ENCODE data around the gene PDIA5.
"Not testable (repeated sequence)": the region's sequence is repeated elsewhere in the genome, so short reads cannot be mapped to it uniquely, and the experiment has no call there.

The PDIA5 gene

DNA sequence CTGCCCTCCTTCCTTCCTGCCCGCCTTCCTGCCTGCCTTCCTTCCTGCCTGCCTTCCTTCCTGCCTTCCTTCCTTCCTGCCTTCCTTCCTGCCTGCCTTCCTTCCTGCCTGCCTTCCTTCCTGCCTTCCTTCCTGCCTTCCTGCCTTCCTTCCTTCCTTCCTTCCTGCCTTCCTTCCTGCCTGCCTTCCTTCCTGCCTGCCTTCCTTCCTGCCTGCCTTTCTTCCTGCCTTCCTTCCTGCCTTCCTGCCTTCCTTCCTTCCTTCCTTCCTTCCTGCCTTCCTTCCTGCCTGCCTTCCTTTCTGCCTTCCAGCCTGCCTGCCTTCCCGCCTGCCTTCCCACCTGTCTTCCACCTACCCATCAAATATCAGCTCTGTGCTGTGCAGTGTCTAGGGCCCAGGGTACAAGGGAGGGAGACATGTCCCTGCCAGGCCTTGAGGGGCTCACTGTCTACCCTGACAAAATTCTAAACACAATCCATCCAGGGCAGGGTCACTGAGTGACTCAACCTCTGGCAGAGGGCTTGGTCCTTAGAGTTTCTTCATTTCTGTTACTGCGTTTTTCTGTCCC, 85.1 kb downstream of the PDIA5 start:
- not testable (repeated sequence) for DNase-seq

DNA sequence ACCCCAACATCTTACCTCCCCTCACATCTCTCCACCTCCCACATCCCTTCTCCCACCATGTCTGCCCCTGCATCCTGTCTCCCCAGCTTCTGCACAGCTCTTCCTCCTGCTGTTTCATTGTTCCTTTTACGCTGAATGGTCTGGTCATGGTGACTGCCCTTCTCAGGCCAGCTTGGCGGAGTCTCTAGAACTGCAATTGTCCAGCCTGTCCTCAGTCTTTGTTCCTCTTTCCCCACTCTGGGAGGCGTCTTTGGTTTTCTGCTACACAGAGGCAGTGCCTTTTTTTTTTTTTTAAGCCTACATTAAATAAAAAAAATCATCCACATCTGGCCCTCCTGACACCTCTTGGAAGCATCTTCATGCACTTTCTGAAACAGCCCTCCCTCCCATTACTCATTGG, 85.9 kb downstream of the PDIA5 start:
- DNase-seq: peak; percentile 50

DNA sequence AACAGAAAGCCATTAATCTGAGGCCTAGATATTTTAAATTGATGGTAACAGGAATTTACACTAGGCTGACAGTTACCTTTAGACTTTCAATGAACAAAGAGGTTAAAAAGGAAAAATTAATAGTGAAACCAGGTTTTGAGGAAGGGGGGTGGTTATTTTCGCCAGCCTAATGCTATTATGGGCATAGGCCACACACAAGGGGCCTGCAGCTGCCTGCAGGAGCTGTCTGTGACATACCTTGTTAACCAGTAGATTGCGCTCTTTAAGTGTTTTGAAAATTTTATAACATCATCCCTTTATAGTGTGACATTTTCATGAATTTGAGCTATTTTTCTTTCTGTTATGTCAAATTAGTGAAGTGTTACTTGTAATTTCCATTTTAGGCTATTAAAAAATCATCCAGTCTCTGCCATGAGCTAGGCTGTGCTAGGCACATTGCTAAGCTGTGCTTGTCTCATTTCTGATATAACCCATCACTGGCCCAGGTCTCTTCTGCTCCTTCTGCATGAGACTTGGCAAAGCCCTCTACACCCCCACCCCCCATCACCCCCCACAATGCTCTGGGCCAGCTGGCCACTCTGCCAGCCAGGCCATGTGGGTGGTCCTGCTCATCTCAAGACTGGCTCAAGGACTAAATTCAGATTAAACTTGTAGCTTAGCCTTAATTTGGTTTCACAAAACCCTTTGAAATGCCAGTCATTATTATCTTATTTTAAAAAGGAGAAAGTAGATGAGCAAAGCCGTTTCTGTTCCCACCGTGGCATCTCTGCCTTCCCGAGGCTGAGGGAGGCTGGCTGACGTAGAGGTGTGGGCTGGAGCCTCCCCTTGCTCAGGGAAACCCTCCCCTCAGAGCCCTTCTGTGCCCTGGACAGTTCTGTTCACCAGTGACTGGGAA, 86.5 kb downstream of the PDIA5 start:
- peak; percentile 38 for DNase-seq

DNA sequence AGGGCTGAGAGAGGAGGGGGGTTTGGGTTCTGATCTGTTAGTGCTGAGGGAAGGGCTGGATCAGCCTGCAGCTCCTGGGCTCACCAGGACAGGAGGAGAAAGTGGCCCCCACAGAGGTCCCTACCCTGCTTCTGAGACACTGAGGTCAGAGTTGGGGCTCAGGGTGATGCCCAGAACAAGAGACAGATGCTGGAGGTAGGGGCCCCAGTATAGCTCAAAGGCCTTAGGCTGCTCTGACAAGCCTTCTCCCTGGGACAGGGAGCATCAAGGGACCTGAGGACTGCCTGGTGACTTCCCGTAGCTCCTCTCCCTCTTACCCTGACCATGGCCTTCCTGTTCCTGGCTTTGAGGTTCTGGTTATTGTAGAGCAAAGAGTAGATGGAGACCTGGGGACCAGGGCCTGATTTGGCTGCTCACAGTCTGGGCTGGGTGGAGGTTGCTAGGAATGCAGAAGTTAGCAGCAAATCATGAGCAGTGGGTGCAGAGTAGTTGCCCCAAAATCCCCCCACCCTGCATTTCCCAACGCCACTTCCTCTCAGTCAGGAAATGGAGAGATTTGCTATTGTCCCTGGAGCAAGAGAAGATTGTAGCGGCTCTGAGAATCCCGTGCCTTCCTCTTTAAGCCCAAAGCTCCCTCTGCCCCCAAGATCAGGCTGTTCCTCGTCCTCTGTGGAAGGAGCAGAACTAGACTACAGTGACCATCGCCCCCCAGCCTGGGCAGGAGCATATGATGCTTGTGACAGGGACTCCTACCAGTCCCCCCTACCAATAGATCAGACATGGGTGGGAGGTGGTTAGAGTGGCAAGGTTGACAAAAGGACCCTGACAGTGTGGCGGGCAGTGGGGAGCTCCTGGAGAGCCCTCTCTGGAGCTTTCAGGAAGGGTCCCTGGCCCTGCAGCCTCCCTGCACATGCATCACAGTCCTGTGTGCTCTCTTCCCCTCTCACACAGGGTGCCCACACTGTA, 87.5 kb downstream of the PDIA5 start:
- peak; percentile 31 for DNase-seq

DNA sequence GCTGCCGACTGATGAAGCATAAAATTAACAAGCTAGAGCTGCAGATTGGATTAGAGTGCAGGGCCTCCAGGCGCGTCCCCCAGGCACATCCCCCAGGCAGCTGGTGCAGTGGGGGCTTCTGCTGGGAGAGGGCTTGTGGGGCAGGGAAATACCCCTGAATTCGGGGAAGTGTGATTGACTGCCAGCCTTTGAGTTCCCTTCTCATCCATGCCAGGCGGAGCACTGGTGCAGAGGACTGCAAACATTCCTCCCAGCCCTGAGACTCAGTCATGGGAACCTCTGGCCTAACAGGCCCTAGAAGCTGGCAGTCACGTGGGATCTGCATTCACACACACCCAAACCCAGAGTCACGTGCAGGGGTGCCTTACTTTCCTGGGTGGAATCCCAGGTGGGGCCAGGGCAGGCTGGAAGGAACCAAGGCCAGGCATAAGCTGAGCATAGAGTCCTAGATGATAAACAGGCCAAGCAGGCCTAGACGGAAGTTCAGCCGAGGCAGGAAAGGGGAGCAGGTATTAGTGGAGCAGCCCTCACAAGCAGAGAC, 88.7 kb downstream of the PDIA5 start:
- no peak for DNase-seq

DNA sequence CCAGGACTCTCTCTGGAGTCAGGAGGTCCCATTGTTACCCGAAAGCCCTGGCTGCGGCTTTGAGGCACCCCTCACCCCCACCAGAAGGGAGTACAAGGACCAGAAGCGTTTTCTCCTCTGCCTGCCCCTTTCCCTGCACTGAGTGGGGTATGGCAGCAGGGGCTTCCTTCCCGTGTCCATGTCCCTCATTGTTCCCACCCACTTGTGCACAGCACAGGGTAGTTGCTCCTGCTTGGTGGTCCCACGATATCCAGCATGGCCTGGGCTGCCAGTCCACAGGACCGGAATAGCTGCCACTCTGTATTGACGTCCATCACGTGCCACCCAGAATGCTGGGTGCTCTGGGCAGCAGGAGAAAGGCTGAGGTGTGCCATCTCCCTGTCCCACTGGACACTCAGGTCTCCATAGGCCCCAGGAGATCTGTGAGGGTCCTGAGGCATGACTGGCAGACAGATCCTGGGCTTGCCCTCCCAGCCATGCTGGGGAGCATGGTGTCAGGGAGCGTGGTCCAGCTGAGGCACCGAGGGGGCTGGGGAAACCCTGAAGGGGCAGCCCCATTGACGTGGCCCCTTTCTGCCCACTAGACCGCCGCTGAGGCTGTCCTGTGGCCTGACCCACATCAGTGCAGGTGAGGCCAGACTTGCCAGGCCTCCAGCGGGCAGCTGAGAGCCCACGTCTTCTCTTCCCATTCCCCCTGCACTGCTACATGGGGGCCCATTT, 89.6 kb downstream of the PDIA5 start:
- DNase-seq: no peak

GRCh38 chr3:123157209-123157597, 90.4 kb downstream of the PDIA5 start:
- no peak for DNase-seq

DNA sequence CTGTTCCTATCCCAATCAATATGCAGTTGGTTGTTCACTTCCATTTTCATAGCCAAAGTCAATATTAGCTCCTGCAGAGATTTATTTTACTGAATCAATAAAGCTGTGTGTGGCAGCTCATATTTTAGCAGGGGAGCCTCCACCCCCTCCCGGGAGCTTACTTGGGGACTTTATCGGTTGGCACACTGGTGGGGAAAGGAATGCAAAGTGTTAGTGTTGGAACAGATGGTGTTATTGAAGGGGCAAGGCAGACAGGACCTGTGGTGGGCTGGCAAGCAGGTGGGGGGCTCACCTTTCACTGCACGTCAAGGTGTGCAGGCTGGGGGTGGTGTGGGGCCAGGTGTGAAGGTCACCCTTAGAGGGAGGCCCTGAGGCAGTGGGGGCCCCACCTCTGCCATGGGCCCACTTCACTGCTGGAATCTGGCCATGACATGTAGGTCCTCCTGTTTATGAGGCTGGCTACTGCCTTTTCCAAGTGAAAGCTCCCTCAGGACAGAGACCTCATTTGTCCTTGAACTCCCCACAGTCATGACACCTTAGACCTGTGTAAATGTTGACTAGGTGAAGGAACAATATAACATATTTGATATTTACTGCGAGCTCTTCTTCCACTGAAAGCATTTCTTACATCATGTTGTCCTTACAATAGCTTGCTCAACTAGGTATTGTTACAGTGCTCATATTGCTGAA, 90.9 kb downstream of the PDIA5 start:
- DNase-seq: no peak

GRCh38 chr3:123158330-123158729, 91.5 kb downstream of the PDIA5 start:
- DNase-seq: no peak

DNA sequence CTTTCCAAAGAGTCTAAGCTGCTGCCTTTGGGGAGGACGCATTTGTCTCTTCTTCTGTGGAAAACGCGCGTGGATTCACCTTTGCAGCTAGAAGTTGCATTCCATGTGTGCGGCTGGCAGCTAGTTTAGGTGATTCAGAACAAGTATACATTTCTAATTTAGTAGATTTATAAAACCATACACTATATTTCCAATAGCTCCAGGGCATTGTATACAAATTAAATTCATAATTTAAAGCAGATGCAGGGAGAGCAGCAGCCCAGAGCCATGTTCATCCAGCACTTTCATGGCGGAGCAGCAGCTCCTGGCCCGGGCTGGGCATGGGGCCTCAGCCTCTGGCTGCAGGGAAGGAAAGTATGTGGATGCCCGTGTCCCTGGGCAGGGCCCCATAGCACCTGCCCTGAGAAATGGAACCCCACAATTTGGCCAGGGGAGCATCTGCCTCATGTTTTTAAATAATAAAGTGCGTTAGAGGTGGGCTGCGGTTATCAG, 92.1 kb downstream of the PDIA5 start:
- no peak for DNase-seq

DNA sequence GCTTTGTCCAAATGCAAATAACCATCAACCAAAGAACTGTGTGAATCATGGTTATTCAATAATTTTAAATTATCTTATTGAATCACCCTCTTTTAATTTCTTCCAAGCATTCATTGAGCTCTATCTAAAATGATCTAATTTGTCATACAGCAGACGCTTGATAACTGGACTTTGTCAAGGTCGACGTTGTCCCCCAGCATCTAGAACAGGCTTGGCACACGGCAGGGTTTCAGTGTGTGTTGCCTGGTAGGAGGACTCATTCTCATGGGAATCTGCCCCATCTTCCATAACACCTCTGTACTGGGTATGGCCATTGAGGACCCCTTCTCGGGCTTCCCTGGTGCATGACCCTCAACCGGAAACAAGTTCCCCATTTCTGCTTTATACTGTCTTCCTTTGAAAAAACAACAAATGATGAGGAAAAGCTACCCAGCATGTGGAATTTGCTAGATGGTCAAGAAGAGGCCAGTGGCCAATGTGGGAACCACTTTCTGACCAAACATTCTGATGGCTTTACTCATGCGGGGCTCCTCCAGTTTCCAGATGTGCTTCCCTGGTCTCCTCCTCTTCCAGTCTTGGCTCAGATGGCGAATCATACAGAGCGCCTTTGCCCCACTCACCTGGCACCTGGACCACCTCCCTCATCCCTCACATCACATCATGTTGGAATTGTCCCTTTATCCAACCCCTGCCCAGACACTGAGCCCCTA, 93.3 kb downstream of the PDIA5 start:
- DNase-seq: no peak

GRCh38 chr3:123161167-123161566, 94.3 kb downstream of the PDIA5 start:
- DNase-seq: no peak

DNA sequence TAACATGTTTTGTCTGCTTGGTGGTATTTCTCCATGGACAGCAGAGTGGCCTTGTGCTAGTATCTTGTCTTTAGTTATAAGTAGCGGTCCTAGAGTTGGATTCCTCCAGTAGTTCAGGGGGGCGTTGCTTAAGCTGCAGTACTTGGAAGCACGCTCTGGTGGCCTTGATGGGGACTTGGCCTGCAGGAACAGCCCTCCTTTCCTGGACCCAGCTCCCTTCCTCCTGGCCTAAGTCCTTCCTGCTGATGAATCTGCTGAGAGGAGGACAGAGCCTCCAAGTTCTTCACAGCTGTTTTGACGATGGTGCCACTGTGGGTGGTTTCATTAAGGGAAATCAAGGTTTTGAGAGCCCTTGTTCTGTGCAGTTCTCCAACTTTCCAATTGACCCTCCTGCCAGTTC, 96.3 kb downstream of the PDIA5 start:
- no peak for DNase-seq

- no peak for DNase-seq
Observed at GRCh38 chr3:123165163-123165562, 98.3 kb downstream of the PDIA5 start.

DNA sequence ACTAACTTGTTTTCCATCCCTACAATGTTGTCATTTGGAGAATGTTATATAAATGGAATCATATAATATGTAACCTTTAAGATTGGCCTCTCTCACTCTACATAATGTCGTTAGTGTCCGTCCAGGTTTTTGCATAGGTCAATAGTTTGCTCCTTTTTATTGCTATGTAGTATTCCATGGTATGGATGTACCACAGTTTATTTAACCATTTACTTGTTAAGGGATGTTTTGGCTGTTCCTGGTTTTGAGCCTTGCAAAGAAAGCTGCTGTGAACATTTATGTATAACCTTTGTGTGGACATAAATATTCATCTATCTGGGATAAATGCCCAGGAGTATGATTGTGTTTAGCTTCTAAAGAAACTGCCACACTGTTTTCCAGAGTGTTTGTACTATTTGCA, 100.9 kb downstream of the PDIA5 start:
- DNase-seq: no peak

GRCh38 chr3:123168122-123168521, 101.3 kb downstream of the PDIA5 start:
- no peak for DNase-seq

GRCh38 chr3:123168605-123169004, 101.8 kb downstream of the PDIA5 start:
- DNase-seq: no peak

GRCh38 chr3:123169492-123169929, 102.7 kb downstream of the PDIA5 start:
- DNase-seq: no peak

GRCh38 chr3:123169930-123170329, 103.1 kb downstream of the PDIA5 start:
- DNase-seq: no peak

DNA sequence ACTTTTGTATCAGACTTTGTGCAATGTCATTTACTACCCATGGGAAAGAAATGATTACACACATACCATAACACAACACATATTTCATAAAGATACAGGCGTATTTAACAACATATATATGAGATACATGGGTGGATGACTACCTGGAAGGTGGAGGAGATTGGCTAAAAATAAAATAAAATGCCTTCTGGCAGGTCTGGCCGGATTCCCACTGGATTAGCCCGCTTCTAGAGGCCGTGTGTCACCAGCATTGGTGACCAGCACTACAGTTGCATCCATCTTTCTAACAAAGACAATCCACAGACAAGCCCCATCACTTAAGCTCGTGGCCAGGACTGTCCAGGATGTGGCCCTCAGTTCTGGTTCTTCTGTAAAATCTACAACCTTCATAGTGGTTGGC, 114.0 kb downstream of the PDIA5 start:
- no peak for DNase-seq

- no peak for DNase-seq
Observed at GRCh38 chr3:123186695-123187094, 119.9 kb downstream of the PDIA5 start.
